GM13976 (cell line): Measurements from ENCODE around the gene CCDC188.

Source experiments
- DNase-seq: peaks from one replicate; pipeline ENCODE4 v3.0.0; 2012; ENCODE audit warnings: low spot score
- in situ Hi-C: fragments of 300-500 bp; cut with MboI; formaldehyde crosslinking; loops from one replicate; pipeline ENCODE4 v1.12.0; 2022; ENCODE audit warnings: low sequenced_read_pairs, mixed read lengths, inconsistent platforms; ENCODE audit not compliant: unreplicated experiment
- TF ChIP-seq, protein P1 (sequence below): IDR thresholded peaks from 2 replicates; pipeline ENCODE4 v1.5.1; 2012; ENCODE audit warnings: borderline replicate concordance, mild to moderate bottlenecking; ENCODE audit not compliant: insufficient read depth; ENCODE audit errors: extremely low read depth, missing control alignments, control extremely low read depth

Gene CCDC188

DNA sequence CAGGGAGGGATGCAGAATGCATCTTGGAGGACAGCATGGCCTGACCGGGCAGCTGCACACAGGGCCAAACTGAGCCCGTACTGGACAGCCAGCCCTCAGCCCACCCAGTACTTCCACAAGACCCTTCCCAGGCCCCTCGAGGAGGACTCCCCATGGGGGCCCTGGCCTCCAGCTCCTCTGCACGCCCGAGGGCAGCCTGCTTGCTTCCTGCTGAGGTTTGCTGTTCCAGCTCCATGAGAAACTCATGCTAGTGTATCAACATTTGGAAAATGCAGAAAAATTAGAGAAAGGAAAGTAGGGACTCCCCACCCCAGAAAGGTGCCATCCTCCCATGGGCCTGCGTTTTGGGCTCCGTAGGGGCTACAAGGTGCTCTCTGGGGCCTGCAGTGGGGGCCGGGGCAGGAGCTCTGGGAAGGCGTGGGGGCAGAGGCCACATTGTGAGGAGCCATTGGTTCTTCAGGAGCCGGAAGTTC, 21.3 kb upstream of the CCDC188 start:
- TF ChIP-seq, protein P1, sequence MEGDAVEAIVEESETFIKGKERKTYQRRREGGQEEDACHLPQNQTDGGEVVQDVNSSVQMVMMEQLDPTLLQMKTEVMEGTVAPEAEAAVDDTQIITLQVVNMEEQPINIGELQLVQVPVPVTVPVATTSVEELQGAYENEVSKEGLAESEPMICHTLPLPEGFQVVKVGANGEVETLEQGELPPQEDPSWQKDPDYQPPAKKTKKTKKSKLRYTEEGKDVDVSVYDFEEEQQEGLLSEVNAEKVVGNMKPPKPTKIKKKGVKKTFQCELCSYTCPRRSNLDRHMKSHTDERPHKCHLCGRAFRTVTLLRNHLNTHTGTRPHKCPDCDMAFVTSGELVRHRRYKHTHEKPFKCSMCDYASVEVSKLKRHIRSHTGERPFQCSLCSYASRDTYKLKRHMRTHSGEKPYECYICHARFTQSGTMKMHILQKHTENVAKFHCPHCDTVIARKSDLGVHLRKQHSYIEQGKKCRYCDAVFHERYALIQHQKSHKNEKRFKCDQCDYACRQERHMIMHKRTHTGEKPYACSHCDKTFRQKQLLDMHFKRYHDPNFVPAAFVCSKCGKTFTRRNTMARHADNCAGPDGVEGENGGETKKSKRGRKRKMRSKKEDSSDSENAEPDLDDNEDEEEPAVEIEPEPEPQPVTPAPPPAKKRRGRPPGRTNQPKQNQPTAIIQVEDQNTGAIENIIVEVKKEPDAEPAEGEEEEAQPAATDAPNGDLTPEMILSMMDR: no peak

GRCh38 chr22:20171288-20172140, 20.7 kb upstream of the CCDC188 start:
- no peak for DNase-seq
- TF ChIP-seq, protein P1: no peak
- in situ Hi-C loops: no loop called here

More for the DNA sequence above, 21.3 kb upstream of the CCDC188 start:
- no peak for DNase-seq
- in situ Hi-C loops: no loop called here

GRCh38 chr22:20170170-20170569, 19.3 kb upstream of the CCDC188 start:
- TF ChIP-seq, protein P1: no peak
- no peak for DNase-seq
- in situ Hi-C loops: no loop called here

DNA sequence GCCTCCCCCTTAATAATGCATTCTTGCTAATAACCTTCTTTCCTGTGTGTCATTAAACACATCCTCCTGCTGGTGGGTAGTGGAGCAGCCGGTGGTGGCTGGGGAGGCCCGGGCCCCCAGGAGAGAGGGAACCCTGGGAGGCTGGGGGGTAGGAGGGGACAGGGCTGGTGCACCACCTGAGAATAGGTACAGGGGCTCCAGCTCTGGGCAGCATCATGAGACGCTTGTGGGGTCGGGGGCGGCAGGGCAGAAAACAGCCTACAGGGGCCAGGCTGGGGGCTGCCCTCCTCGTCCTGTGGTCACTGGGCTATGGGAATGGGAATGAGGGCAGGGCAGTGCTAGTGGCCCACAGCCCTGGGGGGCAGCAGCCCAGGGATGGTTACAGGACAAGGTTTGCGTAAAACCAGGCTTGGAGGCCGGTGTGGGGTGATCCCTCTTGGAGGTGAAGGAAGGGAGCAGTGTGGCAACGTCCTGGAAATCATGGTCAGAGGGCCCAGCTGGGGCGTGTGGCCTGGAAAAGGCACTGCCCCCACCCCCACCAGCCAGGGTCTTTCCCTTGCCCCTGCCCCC, 18.5 kb upstream of the CCDC188 start:
- TF ChIP-seq, protein P1: no peak
- in situ Hi-C loops: no loop called here

GRCh38 chr22:20167643-20168322, 16.9 kb upstream of the CCDC188 start:
- no peak for DNase-seq
- TF ChIP-seq, protein P1: no peak
- in situ Hi-C loops: no loop called here

More for the DNA sequence above, 18.5 kb upstream of the CCDC188 start:
- DNase-seq: no peak

DNA sequence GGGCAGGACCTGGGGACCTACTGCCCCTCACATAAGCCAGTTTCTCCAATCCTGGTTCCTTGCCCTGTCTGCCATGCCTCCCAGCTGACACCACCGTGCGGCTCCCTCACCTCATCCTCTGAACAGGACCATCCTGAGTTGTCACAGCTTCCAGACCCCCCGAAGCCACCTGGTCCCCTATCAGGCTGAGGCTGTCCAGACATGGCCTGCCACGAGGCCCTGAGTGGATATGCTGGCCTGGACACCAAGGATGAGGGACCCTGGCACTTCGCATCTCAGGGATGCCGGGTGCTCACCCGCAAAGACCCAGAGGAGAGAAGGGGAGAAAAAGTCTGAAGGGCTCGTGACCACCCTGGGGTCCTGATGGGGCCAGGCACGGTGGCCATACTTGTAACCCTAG, 15.8 kb upstream of the CCDC188 start:
- in situ Hi-C loops: no loop called here
- TF ChIP-seq, protein P1: no peak
- DNase-seq: no peak
